Measurements from ENCODE around the gene CPN1. TPM values are rescaled to one million over a fixed set of nuclear protein-coding genes. Genes with fewer than 3 reads are reported as not detected.

The CPN1 gene
- 0.16 to 0.28 TPM (median 0.22 TPM) in 4 of 5 replicates, not detected in the other for total RNA-seq (2022; extraction: Qiagen RNA extraction; ENCODE audit: low read depth)

DNA sequence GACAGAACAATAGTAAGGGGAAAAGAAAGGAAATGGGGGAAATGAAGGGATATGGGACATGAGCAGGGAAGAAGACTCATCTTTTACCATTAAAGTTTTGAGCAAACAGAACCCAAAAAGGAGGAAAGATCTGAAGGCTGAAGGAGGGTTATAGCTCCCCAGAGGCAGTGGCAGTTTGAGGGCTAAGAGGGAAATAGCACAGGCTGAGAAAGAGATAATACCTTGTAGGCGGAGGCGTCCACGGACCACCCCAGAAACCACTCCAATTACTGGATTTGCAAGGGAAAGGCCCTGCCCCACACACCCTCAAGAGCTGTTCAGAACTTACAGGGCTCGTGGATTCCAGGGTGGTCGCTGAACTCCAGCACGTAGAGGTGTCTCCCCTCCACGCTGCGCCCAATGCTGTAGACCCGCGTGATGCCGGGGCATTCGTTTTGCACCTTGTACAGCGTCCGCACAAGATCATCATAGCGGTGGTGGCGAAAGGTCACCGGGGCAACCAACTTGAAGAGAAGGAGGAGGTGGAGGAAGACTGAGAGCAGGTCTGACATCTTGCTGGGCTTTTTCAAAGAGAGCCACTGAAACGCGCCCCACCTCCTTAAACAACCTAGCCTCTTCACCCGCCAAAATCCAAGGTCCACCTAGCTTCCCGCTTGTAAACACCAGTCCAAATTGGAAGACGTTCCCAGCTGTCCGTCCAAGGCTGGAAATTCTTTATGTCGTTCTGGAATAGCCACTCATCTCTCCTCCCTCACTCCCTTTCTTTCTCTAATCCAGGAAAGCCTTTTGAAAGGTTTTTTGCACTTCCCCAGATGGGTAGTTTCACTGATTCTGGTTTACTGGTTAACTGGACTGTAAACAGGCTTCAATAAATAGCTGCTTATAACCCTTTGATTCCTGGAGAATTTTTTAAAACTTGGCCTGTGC, at the start of gene CPN1:
CPN1 (minus strand) TSS at position 795 of the 927 bp plus-strand sequence; CDS start at position 551, 244 bp downstream.

DNA sequence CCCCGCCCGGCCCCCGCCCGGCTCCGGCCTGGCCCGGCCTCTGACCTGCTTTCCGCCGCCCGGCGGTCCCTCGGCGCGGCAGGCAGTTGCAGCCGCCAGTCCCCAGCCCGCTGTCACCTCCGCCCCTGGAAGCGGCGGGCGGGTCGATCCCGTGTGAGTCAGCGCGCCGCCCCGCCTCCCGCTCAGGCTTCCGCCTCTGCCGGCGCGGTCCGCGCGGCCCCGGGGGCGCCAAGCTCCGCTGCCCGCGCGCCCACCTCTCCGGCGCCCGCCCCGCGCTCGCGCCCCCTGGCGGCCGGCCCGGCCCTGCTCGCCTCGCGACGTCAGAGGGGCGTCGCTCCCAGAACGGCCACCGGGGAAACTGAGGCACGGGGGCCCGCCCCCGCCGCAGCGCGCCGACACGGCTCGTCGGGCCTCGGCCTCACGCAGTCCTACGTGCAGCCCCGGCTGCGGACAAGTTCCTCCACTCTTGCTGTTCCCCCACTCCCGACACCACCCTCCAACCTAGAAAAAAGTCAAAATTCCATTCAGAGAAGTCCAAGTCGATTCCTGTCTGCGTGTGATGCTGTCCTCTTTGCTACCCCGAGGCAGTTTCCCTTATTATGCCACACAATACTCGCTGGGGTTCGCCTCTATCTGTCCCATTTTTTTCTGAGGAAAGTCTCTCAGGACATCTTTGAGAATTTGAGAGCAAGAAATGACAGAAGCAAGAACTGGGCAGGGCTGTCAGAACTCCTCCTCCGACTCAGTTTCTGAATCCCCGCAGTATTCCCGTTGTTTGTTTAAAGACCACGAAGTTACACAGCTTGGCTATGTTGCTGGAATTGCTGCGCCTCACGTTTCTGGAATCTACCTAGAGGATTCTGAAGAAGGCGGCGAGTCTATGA, 71.6 kb downstream of the CPN1 start, which contains the start of gene DNMBP:
DNMBP (minus strand) TSS at position 155 of the 884 bp plus-strand sequence. CDS start 37,823 bp downstream, outside the sequence.

Other genes with a start within 250 kb of the CPN1 start
- 23.3 to 33.3 TPM (median 29.6 TPM) in 5 replicates for gene DNMBP, start 71.9 kb downstream of the CPN1 start, total RNA-seq (2022; extraction: Qiagen RNA extraction; ENCODE audit: low read depth)
- gene ERLIN1, start 104.2 kb upstream of the CPN1 start, total RNA-seq (2022; extraction: Qiagen RNA extraction; ENCODE audit: low read depth): 49.4 to 68.2 TPM (median 52.4 TPM) in 5 replicates
- 14.2 to 23.3 TPM (median 21.4 TPM) in 5 replicates for gene CHUK, start 147.7 kb upstream of the CPN1 start, total RNA-seq (2022; extraction: Qiagen RNA extraction; ENCODE audit: low read depth)
- 19.9 to 27.3 TPM (median 22.2 TPM) in 5 replicates for gene CWF19L1, start 185.8 kb upstream of the CPN1 start, total RNA-seq (2022; extraction: Qiagen RNA extraction; ENCODE audit: low read depth)
- gene BLOC1S2, start 204.8 kb upstream of the CPN1 start, total RNA-seq (2022; extraction: Qiagen RNA extraction; ENCODE audit: low read depth): 90.1 to 139 TPM (median 93.2 TPM) in 5 replicates
- 0.06 to 0.12 TPM in 2 of 5 replicates, not detected in the others for gene PKD2L1, start 248.4 kb upstream of the CPN1 start, total RNA-seq (2022; extraction: Qiagen RNA extraction; ENCODE audit: low read depth)

Measured in A549 treated with ZK216348 at 1 μM for 4 hours (cell line).